Fibroblast of the aortic adventitia (primary cell): ENCODE data around the gene CNTRL. TPM values are rescaled to one million over a fixed set of nuclear protein-coding genes. Genes with fewer than 3 reads are reported as not detected.

Experiments used
- DNase-seq: peaks from one replicate; pipeline ENCODE4 v3.0.0-alpha.2; 2010; ENCODE audit warnings: low read depth
- H3K4me3 ChIP-seq: 2 replicates; pipeline ENCODE4 v1.5.1; 2011; ENCODE audit warnings: low read depth, mild to moderate bottlenecking, control low read depth, low read length, moderate library complexity
- CTCF ChIP-seq: IDR thresholded peaks from 2 replicates; pipeline ENCODE4 v1.5.1; 2011; ENCODE audit warnings: mild to moderate bottlenecking, low read length, control low read depth, inconsistent platforms; ENCODE audit not compliant: insufficient read depth
- total RNA-seq: library from RNA; depleted of rRNA; stranded (reverse); fragments of >200 nt; gene quantifications from 2 replicates; pipeline ENCODE4 v1.2.3, GENCODE V29; 2012; ENCODE audit warnings: low replicate concordance

CNTRL gene
- total RNA-seq, 1 donor: 15.2 TPM

GRCh38 chr9:121217609-121218292 lies 143.0 kb downstream of the CNTRL start:
- no peak for TF ChIP-seq CTCF
- DNase-seq: peak; percentile 28
- no peak overlapping the region for H3K4me3 ChIP-seq

GRCh38 chr9:121218357-121219027 lies 143.7 kb downstream of the CNTRL start:
- TF ChIP-seq CTCF: no peak
- no peak overlapping the region for H3K4me3 ChIP-seq
- no peak for DNase-seq

- H3K4me3 ChIP-seq: no peak overlapping the region
- no peak for DNase-seq
- TF ChIP-seq CTCF: no peak
These were observed 144.8 kb downstream of the CNTRL start for GRCh38 chr9:121219530-121219929.

GRCh38 chr9:121220996-121221663 lies 146.4 kb downstream of the CNTRL start:
- TF ChIP-seq CTCF: no peak
- no peak for DNase-seq
- H3K4me3 ChIP-seq: no peak overlapping the region

GRCh38 chr9:121221664-121222055 lies 146.9 kb downstream of the CNTRL start:
- no peak for TF ChIP-seq CTCF
- DNase-seq: no peak
- H3K4me3 ChIP-seq: no peak overlapping the region

GRCh38 chr9:121222524-121223171 lies 147.9 kb downstream of the CNTRL start:
- peak; percentile 79 for TF ChIP-seq CTCF
- H3K4me3 ChIP-seq: no peak overlapping the region
- DNase-seq: peak; percentile 76
